H1 (cell line): Measurements from ENCODE around the gene CACNG8. TPM values are rescaled to one million over a fixed set of nuclear protein-coding genes. Genes with fewer than 3 reads are reported as not detected.

Experiments
- CTCF ChIA-PET: fragments of 300-600 bp; sonication (Branson Sonifier 250); formaldehyde crosslinking; loops from one replicate; lab custom pipeline; 2021; ENCODE audit not compliant: partially characterized antibody; lab: Charles Lee
- POLR2A ChIA-PET: fragments of 300-600 bp; sonication (Branson Sonifier 250); formaldehyde crosslinking; loops from one replicate; lab custom pipeline; 2021; ENCODE audit warnings: inconsistent platforms; ENCODE audit not compliant: partially characterized antibody; lab: Charles Lee
- DNase-seq, 2 experiments: peaks; one replicate each; pipeline versions ENCODE4 v3.0.0 to v3.0.0-alpha.2; 2010 to 2022; ENCODE audit warnings: low spot score in 2 of 2, low read depth in 1 of 2, mixed read lengths in 1 of 2
- FAIRE-seq: peaks from 2 replicates; lab custom pipeline; 2011; peaks lifted over from hg19 to GRCh38; lab: Jason Lieb, UNC
- H2AFZ ChIP-seq: 2 replicates; pipeline ENCODE4 v1.8.1; 2012; ENCODE audit warnings: low read length, inconsistent platforms
- H2AK5ac ChIP-seq: 2 replicates; pipeline ENCODE4 v1.6.1; 2013; ENCODE audit warnings: low read depth, low read length
- H2BK120ac ChIP-seq: replicated peaks from 2 replicates; pipeline ENCODE3; 2013; ENCODE audit warnings: low read depth, low read length, inconsistent platforms
- H2BK12ac ChIP-seq: 2 replicates; pipeline ENCODE4 v1.6.1; 2013; ENCODE audit warnings: low read depth, low read length
- H2BK15ac ChIP-seq: 2 replicates; pipeline ENCODE4 v1.6.1; 2013; ENCODE audit warnings: low read length
- H2BK20ac ChIP-seq: 2 replicates; pipeline ENCODE4 v1.6.1; 2013; ENCODE audit warnings: low read length
- H2BK5ac ChIP-seq: 2 replicates; pipeline ENCODE4 v1.6.1; 2013; ENCODE audit warnings: low read depth, low read length
- H3K14ac ChIP-seq: 2 replicates; pipeline ENCODE4 v1.6.1; 2013; ENCODE audit warnings: inconsistent platforms; ENCODE audit not compliant: insufficient read length
- H3K18ac ChIP-seq: 2 replicates; pipeline ENCODE4 v1.6.1; 2013; ENCODE audit warnings: low read length; ENCODE audit errors: extremely low read depth
- H3K23ac ChIP-seq: 2 replicates; pipeline ENCODE4 v1.6.1; 2013; ENCODE audit warnings: inconsistent platforms; ENCODE audit not compliant: insufficient read length
- H3K23me2 ChIP-seq: 2 replicates; pipeline ENCODE4 v1.6.1; 2013; ENCODE audit warnings: low read depth, low read length
- H3K27ac ChIP-seq: 2 replicates; pipeline ENCODE4 v1.6.1; 2011; ENCODE audit warnings: low read depth, low read length, inconsistent platforms
- H3K27me3 ChIP-seq, 4 experiments: replicated peaks in 1 of 4; 1 replicate in 1 of 4; 2 replicates in 3 of 4; pipeline versions ENCODE4 v1.6.1 to v1.8.1; 2011 to 2013; ENCODE audit warnings: low read length in 3 of 4, mild to moderate bottlenecking in 3 of 4, inconsistent platforms in 2 of 4, mixed read lengths in 2 of 4, moderate library complexity in 1 of 4; ENCODE audit not compliant: control insufficient read depth in 3 of 4, insufficient read depth in 3 of 4; ENCODE audit errors: extremely low read depth in 1 of 4
- H3K36me3 ChIP-seq, 4 experiments: 2 replicates each; pipeline versions ENCODE4 v1.6.1 to v1.8.1; 2011 to 2013; ENCODE audit warnings: mild to moderate bottlenecking in 4 of 4, low read length in 3 of 4, moderate library complexity in 2 of 4, control low read depth in 1 of 4, inconsistent platforms in 1 of 4; ENCODE audit not compliant: insufficient read depth in 4 of 4, control insufficient read depth in 2 of 4
- H3K4ac ChIP-seq: replicated peaks from 2 replicates; pipeline ENCODE3; 2013; ENCODE audit warnings: low read length, low read depth, mixed read lengths, inconsistent platforms; ENCODE audit not compliant: insufficient read length
- H3K4me1 ChIP-seq, 4 experiments: replicated peaks in 1 of 4; 1 replicate in 1 of 4; 2 replicates in 3 of 4; pipeline versions ENCODE4 v1.6.1 to v1.8.1; 2011 to 2013; ENCODE audit warnings: low read length in 3 of 4, inconsistent platforms in 2 of 4, mixed read lengths in 1 of 4; ENCODE audit not compliant: insufficient read depth in 4 of 4, control insufficient read depth in 3 of 4
- H3K4me2 ChIP-seq, 2 experiments: 2 replicates each; pipeline versions ENCODE4 v1.6.1 to v1.8.1; 2011 to 2013; ENCODE audit warnings: low read depth in 2 of 2, low read length in 2 of 2, control low read depth in 1 of 2, inconsistent platforms in 1 of 2, mild to moderate bottlenecking in 1 of 2; ENCODE audit not compliant: insufficient read depth in 1 of 2
- H3K4me3 ChIP-seq, 4 experiments: fragments of 200-600, 300-600 bp in 1 of 4; sonication (generic), shearing (Covaris generic), sonication (Bioruptor Twin) in 1 of 4; 2 replicates each; pipeline versions ENCODE4 v1.5.1 to v1.8.1; 2011 to 2016; ENCODE audit warnings: low read length in 4 of 4, low read depth in 3 of 4, control low read depth in 2 of 4, inconsistent platforms in 2 of 4, mild to moderate bottlenecking in 2 of 4, mixed read lengths in 1 of 4, moderate library complexity in 1 of 4; ENCODE audit not compliant: insufficient read depth in 2 of 4; ENCODE audit errors: extremely low read depth in 1 of 4
- H3K56ac ChIP-seq: replicated peaks from 2 replicates; pipeline ENCODE3; 2013; ENCODE audit warnings: low read depth, mild to moderate bottlenecking, mixed read lengths, low read length, inconsistent platforms; ENCODE audit not compliant: insufficient read length
- H3K79me1 ChIP-seq: 2 replicates; pipeline ENCODE4 v1.6.1; 2013; ENCODE audit warnings: low read depth, low read length, control low read depth
- H3K79me2 ChIP-seq, 2 experiments: 2 replicates each; pipeline versions ENCODE4 v1.6.1 to v1.8.1; 2012 to 2013; ENCODE audit warnings: low read length in 2 of 2, mild to moderate bottlenecking in 2 of 2, inconsistent platforms in 1 of 2; ENCODE audit not compliant: insufficient read depth in 2 of 2, control insufficient read depth in 1 of 2
- H3K9ac ChIP-seq, 4 experiments: replicated peaks in 1 of 4; 1 replicate in 1 of 4; 2 replicates in 3 of 4; pipeline versions ENCODE4 v1.6.1 to v1.8.1; 2011 to 2013; ENCODE audit warnings: low read depth in 3 of 4, low read length in 3 of 4, control low read depth in 2 of 4, mild to moderate bottlenecking in 2 of 4, moderate library complexity in 2 of 4, inconsistent platforms in 1 of 4; ENCODE audit errors: extremely low read depth in 1 of 4
- H3K9me3 ChIP-seq, 2 experiments: 2 replicates each; pipeline versions ENCODE4 v1.6.1 to v1.8.1; 2012 to 2013; ENCODE audit warnings: mild to moderate bottlenecking in 2 of 2, moderate library complexity in 2 of 2, control low read depth in 1 of 2, inconsistent platforms in 1 of 2, low read depth in 1 of 2, low read length in 1 of 2, mixed read lengths in 1 of 2; ENCODE audit not compliant: insufficient read depth in 2 of 2
- H4K20me1 ChIP-seq, 2 experiments: replicated peaks in 1 of 2; 2 replicates each; pipeline versions ENCODE3 to v1.8.1; 2011 to 2013; ENCODE audit warnings: inconsistent platforms in 2 of 2, low read length in 2 of 2, mild to moderate bottlenecking in 1 of 2; ENCODE audit not compliant: insufficient read depth in 2 of 2, control insufficient read depth in 1 of 2
- H4K5ac ChIP-seq: 2 replicates; pipeline ENCODE4 v1.6.1; 2013; ENCODE audit warnings: low read length, low read depth, mixed read lengths, inconsistent platforms; ENCODE audit not compliant: insufficient read length
- H4K8ac ChIP-seq: 2 replicates; pipeline ENCODE4 v1.8.0; 2013; ENCODE audit warnings: mild to moderate bottlenecking, moderate library complexity, low read length, inconsistent platforms; ENCODE audit not compliant: insufficient read depth; ENCODE audit errors: extremely low read depth
- H4K91ac ChIP-seq: replicated peaks from 2 replicates; pipeline ENCODE3; 2013; ENCODE audit warnings: low read length, mixed read lengths, inconsistent platforms; ENCODE audit not compliant: insufficient read length
- CEBPB ChIP-seq: IDR thresholded peaks from 2 replicates; pipeline ENCODE4 v1.6.1; 2012; ENCODE audit warnings: low read depth, low read length
- EZH2 ChIP-seq: fragments of 200-600 bp; sonication (generic); IDR thresholded peaks from 2 replicates; pipeline ENCODE4 v1.7.1; 2012; ENCODE audit warnings: low read depth, mild to moderate bottlenecking, moderate library complexity, low read length, inconsistent platforms; ENCODE audit not compliant: severe bottlenecking
- FOSL1 ChIP-seq: IDR thresholded peaks from 2 replicates; pipeline ENCODE4 v1.6.1; 2011; ENCODE audit warnings: mild to moderate bottlenecking, low read depth, low read length, moderate library complexity; ENCODE audit not compliant: insufficient read depth
- KDM5A ChIP-seq: fragments of 200-600 bp; IDR thresholded peaks from 2 replicates; pipeline ENCODE4 v1.7.1; 2012; ENCODE audit warnings: mild to moderate bottlenecking, low read length, inconsistent platforms, mixed read lengths
- PHF8 ChIP-seq: fragments of 200-600 bp; sonication (generic); conservative IDR thresholded peaks from 2 replicates; pipeline ENCODE4 v1.7.1; 2012; ENCODE audit warnings: low read depth, mild to moderate bottlenecking, inconsistent platforms, low read length, moderate library complexity
- RNF2 ChIP-seq: fragments of 200-900, 300-1000 bp; sonication (generic); IDR thresholded peaks from 2 replicates; pipeline ENCODE4 v1.7.1; 2016; ENCODE audit warnings: borderline replicate concordance, low read depth, mild to moderate bottlenecking, antibody characterized with exemption, low read length; ENCODE audit not compliant: poor library complexity, severe bottlenecking; ENCODE audit errors: missing control alignments
- SP2 ChIP-seq: IDR thresholded peaks from 2 replicates; pipeline ENCODE4 v1.6.1; 2012; ENCODE audit warnings: mild to moderate bottlenecking, low read length, inconsistent platforms
- TAF1 ChIP-seq: IDR thresholded peaks from 2 replicates; pipeline ENCODE4 v1.6.1; 2011; ENCODE audit warnings: mild to moderate bottlenecking, low read depth, low read length
- TCF12 ChIP-seq: IDR thresholded peaks from 2 replicates; pipeline ENCODE4 v1.6.1; 2011; ENCODE audit warnings: low read depth, mild to moderate bottlenecking, low read length
- WGBS, 2 experiments: shearing (Covaris generic) in 1 of 2; methylation state at CpG; one replicate each; pipeline versions ENCODE4 v1.1.6 to v1.1.7; 2013 to 2015; ENCODE audit warnings: low lambda C conversion rate in 2 of 2, mixed read lengths in 2 of 2, inconsistent platforms in 1 of 2, low coverage in 1 of 2, missing lambda C conversion rate in 1 of 2; ENCODE audit not compliant: insufficient replicate concordance in 2 of 2, insufficient coverage in 1 of 2, insufficient read length in 1 of 2; ENCODE audit errors: extremely low coverage in 1 of 2, missing lambda C conversion rate in 1 of 2; 5-methylcytosine and 5-hydroxymethylcytosine counted together
- polyA plus RNA-seq, 7 experiments: library from polyadenylated mRNA; depleted of rRNA in 3 of 7; stranded (reverse) in 5 of 7; unstranded in 2 of 7; fragments of >200 nt in 5 of 7; fragments of 200-250 nt in 2 of 7; gene quantifications; 1 replicate in 5 of 7; 2 replicates in 1 of 7; 4 replicates in 1 of 7; pipeline versions ENCODE4 v1.2.1 to v1.2.3, GENCODE V29; 2011 to 2013; ENCODE audit warnings: missing spikeins in 2 of 7, mixed read lengths in 2 of 7
- total RNA-seq: library from RNA; stranded (reverse); fragmentation: NEBNext Ultra II Directional; extraction: Animal tissue kit (Norgen Biotek cat#: 25700); gene quantifications from 2 replicates; pipeline ENCODE4 v1.2.1, GENCODE V29; 2021
- TF ChIP-seq, protein P1 (sequence below), 3 experiments: IDR thresholded peaks; 1 replicate in 2 of 3; 2 replicates in 1 of 3; pipeline versions ENCODE4 v1.5.1 to v1.6.1; 2011; ENCODE audit warnings: low read length in 3 of 3, mild to moderate bottlenecking in 3 of 3, inconsistent platforms in 2 of 3, low read depth in 1 of 3, moderate library complexity in 1 of 3; ENCODE audit not compliant: insufficient read depth in 1 of 3; ENCODE audit errors: control extremely low read depth in 1 of 3

The CACNG8 gene
- total and polyA plus RNA-seq, 2 of the 8 experiments (the other 6 are each of a cell fraction or from before 2014, with no cell fraction given): 0.41 to 4.5 TPM

DNA sequence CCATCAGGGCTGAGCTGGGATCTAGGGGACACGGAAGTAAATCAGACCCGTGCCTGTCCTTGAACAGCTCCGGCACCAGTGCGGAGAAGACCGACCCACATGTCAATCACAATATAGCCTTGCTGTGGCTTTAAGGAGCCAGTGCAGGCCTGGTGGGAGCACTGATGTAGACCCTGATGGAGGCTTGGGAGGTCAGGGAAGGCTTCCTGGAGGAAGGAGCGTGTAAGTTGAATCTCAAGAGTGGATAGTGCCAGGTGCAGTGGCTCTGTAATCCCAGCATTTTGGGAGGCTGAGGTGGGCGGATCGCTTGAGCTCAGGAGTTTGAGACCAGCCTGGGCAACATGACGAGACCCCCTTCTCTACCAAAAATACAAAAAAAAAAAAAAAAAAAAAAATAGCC lies 10.8 kb upstream of the CACNG8 start:
- no peak overlapping the region for H3K23ac ChIP-seq
- H2BK15ac ChIP-seq: peak overlapping the region; percentile 3; the same call in 1 of the 2 replicates
- no peak overlapping the region for H3K56ac ChIP-seq
- no peaks in the 10 kb centered on the region for H3K23me2 ChIP-seq
- no peak overlapping the region for H3K27ac ChIP-seq
- H2AFZ ChIP-seq: no peak overlapping the region
- no peak overlapping the region for H3K9ac ChIP-seq
- peak overlapping the region; percentile 72; the same call in 1 of the 2 replicates for H2BK20ac ChIP-seq
- no peak overlapping the region for H3K4me2 ChIP-seq
- H3K79me2 ChIP-seq: no peaks in the 10 kb centered on the region
- no peaks in the 10 kb centered on the region for H3K27me3 ChIP-seq
- peaks cover 2 to 8% (median 5%) of the 10 kb centered on the region in 4 experiments; a peak in 4 of 7 replicates for H3K4me1 ChIP-seq
- no peak for FAIRE-seq
- CTCF ChIA-PET: interaction anchor here (0.7 to 3.2 kb wide), 11 partner anchors 8 to 161 kb away, joined by 3 to 14 read pairs (median 4); no protein-coding TSS in a partner anchor
- no peaks in the 10 kb centered on the region; a peak in 1 of 8 replicates for H3K36me3 ChIP-seq
- 92% methylated on average over 8 of the region's 9 CpGs; no CpG with 5 or more reads in 1 of the 2 experiments for WGBS, 2 experiments
- no peaks in the 10 kb centered on the region for H4K20me1 ChIP-seq
- no peak overlapping the region for H2BK5ac ChIP-seq
- no peaks in the 10 kb centered on the region for H3K9me3 ChIP-seq
- H3K79me1 ChIP-seq: no peaks in the 10 kb centered on the region
- H2BK120ac ChIP-seq: no peak overlapping the region
- no peak overlapping the region for H3K4ac ChIP-seq
- H4K91ac ChIP-seq: no peak overlapping the region
- no peak for DNase-seq
- peak overlapping the region; percentile 97; the same call in 1 of the 2 replicates for H2AK5ac ChIP-seq
- H3K18ac ChIP-seq: no peak overlapping the region; the same call in 1 of the 2 replicates
- POLR2A ChIA-PET: interaction anchor here (0.9 to 2.5 kb wide), 10 partner anchors 9 to 83 kb away, joined by 3 to 14 read pairs (median 3); no protein-coding TSS in a partner anchor
- no peak overlapping the region for H3K4me3 ChIP-seq
- H4K8ac ChIP-seq: no peak overlapping the region; the same call in 1 of the 2 replicates
- H3K14ac ChIP-seq: no peak overlapping the region
- H2BK12ac ChIP-seq: peak overlapping the region; percentile 46; the same call in 1 of the 2 replicates
- no peak overlapping the region for H4K5ac ChIP-seq
- no peak for TF ChIP-seq KDM5A
- no peak for TF ChIP-seq TCF12
- no peak for TF ChIP-seq RNF2
- TF ChIP-seq CEBPB: no peak
- TF ChIP-seq, protein P1, sequence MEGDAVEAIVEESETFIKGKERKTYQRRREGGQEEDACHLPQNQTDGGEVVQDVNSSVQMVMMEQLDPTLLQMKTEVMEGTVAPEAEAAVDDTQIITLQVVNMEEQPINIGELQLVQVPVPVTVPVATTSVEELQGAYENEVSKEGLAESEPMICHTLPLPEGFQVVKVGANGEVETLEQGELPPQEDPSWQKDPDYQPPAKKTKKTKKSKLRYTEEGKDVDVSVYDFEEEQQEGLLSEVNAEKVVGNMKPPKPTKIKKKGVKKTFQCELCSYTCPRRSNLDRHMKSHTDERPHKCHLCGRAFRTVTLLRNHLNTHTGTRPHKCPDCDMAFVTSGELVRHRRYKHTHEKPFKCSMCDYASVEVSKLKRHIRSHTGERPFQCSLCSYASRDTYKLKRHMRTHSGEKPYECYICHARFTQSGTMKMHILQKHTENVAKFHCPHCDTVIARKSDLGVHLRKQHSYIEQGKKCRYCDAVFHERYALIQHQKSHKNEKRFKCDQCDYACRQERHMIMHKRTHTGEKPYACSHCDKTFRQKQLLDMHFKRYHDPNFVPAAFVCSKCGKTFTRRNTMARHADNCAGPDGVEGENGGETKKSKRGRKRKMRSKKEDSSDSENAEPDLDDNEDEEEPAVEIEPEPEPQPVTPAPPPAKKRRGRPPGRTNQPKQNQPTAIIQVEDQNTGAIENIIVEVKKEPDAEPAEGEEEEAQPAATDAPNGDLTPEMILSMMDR (IDR thresholded peaks at IDR 0.05; ENCODE audit: control extremely low read depth in 1 of 3, insufficient read depth in 1 of 3, low read depth in 1 of 3, low read length in 3 of 3): no peak
- no peak for TF ChIP-seq FOSL1
- TF ChIP-seq EZH2: no peak
- TF ChIP-seq TAF1: no peak
- no peak for TF ChIP-seq SP2
- no peak for TF ChIP-seq PHF8
